OCI-M1 (cell line): Measurements from ENCODE around the gene SDHAF3.

Source experiments
- DNase-seq: peaks from one replicate; lab custom pipeline; 2025; lab: John Stamatoyannopoulos, UW

SDHAF3 gene

GRCh38 chr7:97218767-97219166, 101.3 kb downstream of the SDHAF3 start:
- no peak for DNase-seq

GRCh38 chr7:97219237-97219636, 101.7 kb downstream of the SDHAF3 start:
- DNase-seq, result no peak

- DNase-seq, result no peak
These were observed 106.8 kb downstream of the SDHAF3 start for GRCh38 chr7:97224316-97224715.

GRCh38 chr7:97226541-97226940, 109.0 kb downstream of the SDHAF3 start:
- DNase-seq, result no peak
